GM10266 (cell line): ENCODE data around the gene LRMDA.

Source experiments
- DNase-seq: peaks from one replicate; pipeline ENCODE4 v3.0.0; 2012; ENCODE audit errors: extremely low spot score
- CTCF ChIP-seq: IDR thresholded peaks from 2 replicates; pipeline ENCODE4 v1.5.1; 2012; ENCODE audit warnings: mild to moderate bottlenecking, low read depth; ENCODE audit not compliant: control insufficient read depth, insufficient read depth; ENCODE audit errors: missing control alignments

The LRMDA gene

GRCh38 chr10:75418293-75418692, 13.1 kb upstream of the LRMDA start:
- DNase-seq: no peak
- TF ChIP-seq CTCF: no peak

- TF ChIP-seq CTCF: no peak
Observed at GRCh38 chr10:75418712-75419111, 12.7 kb upstream of the LRMDA start.

GRCh38 chr10:75422913-75423312, 8.5 kb upstream of the LRMDA start:
- DNase-seq: no peak
- TF ChIP-seq CTCF: no peak

More at GRCh38 chr10:75418712-75419111, 12.7 kb upstream of the LRMDA start:
- DNase-seq: no peak

GRCh38 chr10:75424571-75424970, 6.9 kb upstream of the LRMDA start:
- TF ChIP-seq CTCF: no peak
- DNase-seq: no peak

- no peak for TF ChIP-seq CTCF
- no peak for DNase-seq
Observed at GRCh38 chr10:75425291-75426079, 5.9 kb upstream of the LRMDA start.

- DNase-seq: no peak
- no peak for TF ChIP-seq CTCF
Observed at GRCh38 chr10:75426880-75427279, 4.5 kb upstream of the LRMDA start.

GRCh38 chr10:75427951-75428350, 3.5 kb upstream of the LRMDA start:
- DNase-seq: no peak
- TF ChIP-seq CTCF: no peak
